HUES6 (cell line): Measurements from ENCODE around the gene XDH.

Experiments
- H3K27ac ChIP-seq: 2 replicates; pipeline ENCODE4 v1.7.0; 2013; ENCODE audit warnings: low read depth, mild to moderate bottlenecking, low read length, inconsistent platforms
- H3K27me3 ChIP-seq: 2 replicates; pipeline ENCODE4 v1.6.1; 2013; ENCODE audit warnings: low read length; ENCODE audit not compliant: control insufficient read depth, insufficient read depth
- H3K36me3 ChIP-seq: 2 replicates; pipeline ENCODE4 v1.6.1; 2013; ENCODE audit warnings: low read length; ENCODE audit not compliant: control insufficient read depth, insufficient read depth
- H3K4me1 ChIP-seq: 2 replicates; pipeline ENCODE4 v1.6.1; 2013; ENCODE audit warnings: low read length; ENCODE audit not compliant: control insufficient read depth, insufficient read depth
- H3K4me3 ChIP-seq: 2 replicates; pipeline ENCODE4 v1.5.1; 2013; ENCODE audit warnings: low read depth, low read length
- H3K9ac ChIP-seq: one replicate; pipeline ENCODE4 v1.6.1; 2013; ENCODE audit warnings: mild to moderate bottlenecking, low read length
- H3K9me3 ChIP-seq: 2 replicates; pipeline ENCODE4 v1.6.1; 2013; ENCODE audit warnings: low read depth, low read length; ENCODE audit not compliant: control insufficient read depth, insufficient read depth

Gene XDH

DNA sequence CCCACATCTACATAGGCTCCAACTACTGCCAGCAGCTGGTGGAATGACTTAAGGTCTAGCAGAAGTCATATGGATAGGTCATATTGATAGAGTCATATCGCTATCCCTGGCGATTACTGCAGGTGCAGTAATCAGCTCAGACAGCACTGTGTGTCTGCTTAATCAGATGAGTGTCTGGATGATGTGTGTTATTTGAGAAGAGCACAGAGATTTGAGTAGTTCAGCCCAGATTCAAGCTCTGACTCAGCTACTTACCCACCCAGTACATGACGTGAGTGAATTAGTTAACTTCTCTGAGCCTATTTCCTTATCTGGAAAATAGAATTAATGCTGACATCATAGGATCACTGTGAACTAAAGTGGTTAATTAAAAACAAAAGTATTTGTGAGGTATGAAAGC is 101.6 kb downstream of the XDH start:
- no peak overlapping the region for H3K4me3 ChIP-seq
- H3K36me3 ChIP-seq, result no peaks in the 10 kb centered on the region
- no peak overlapping the region for H3K9ac ChIP-seq
- no peak overlapping the region for H3K27ac ChIP-seq
- no peaks in the 10 kb centered on the region for H3K4me1 ChIP-seq
- H3K27me3 ChIP-seq, result no peaks in the 10 kb centered on the region
- H3K9me3 ChIP-seq, result peaks cover 5% of the 10 kb centered on the region; the same call in 1 of the 2 replicates

DNA sequence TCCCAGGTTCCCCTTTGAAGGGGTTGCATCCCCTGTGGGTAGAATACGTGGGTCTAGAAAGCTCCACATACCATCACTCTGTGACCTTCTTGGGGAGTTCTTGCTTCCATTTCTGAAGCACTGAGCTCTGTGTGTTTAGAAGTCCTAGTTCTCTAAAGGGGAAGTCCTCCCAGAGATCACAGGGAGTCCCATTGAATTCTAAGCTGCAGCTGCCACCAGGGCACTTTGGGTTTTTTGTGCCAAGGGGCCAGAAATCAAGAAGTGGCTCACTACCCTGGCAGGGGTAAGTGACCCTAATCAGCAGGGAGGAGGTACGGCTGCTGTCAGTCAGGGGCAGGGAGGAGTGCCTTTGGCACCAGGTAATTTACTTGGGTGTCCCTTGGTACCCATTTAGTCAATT is 109.7 kb downstream of the XDH start:
- no peak overlapping the region for H3K9ac ChIP-seq
- no peak overlapping the region for H3K4me3 ChIP-seq
- H3K9me3 ChIP-seq, result peaks cover 3% of the 10 kb centered on the region; the same call in 1 of the 2 replicates
- H3K4me1 ChIP-seq, result peaks cover 10% of the 10 kb centered on the region
- no peak overlapping the region for H3K27ac ChIP-seq
- no peaks in the 10 kb centered on the region for H3K27me3 ChIP-seq
- H3K36me3 ChIP-seq, result no peaks in the 10 kb centered on the region

DNA sequence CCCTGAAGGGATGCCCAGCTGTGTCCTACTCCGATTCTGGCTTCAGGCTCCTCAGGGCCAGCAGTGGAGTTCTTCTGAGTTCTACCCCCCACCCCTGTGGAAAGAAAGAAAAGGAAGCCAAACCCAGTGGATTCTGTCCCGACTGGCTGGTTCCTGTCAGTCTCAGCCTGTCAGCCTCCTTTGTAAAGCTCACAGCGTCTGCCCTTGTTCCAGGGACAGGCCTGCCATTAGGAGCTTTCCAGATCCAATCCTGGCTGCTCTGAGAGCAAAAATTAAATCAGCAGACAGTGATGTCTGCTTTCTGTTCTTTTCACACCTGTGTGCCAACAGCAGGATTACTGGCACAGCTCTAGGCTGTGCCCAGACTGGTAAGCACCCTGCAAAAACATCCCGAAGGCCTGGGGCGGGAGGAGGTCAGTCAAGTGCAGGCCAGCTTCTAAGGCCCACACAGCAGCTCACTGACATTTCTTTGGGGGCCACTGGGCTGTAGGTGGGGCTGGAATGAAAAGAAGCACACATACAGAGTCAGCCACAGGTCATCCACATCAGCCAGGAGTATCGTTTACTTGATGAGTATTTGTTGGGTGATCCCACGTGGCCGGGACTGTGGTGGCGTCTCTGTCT is 111.5 kb downstream of the XDH start:
- peaks cover 18% of the 10 kb centered on the region for H3K4me1 ChIP-seq
- H3K9ac ChIP-seq, result no peak overlapping the region
- no peak overlapping the region for H3K27ac ChIP-seq
- no peaks in the 10 kb centered on the region for H3K9me3 ChIP-seq
- H3K27me3 ChIP-seq, result no peaks in the 10 kb centered on the region
- no peak overlapping the region for H3K4me3 ChIP-seq
- no peaks in the 10 kb centered on the region for H3K36me3 ChIP-seq

DNA sequence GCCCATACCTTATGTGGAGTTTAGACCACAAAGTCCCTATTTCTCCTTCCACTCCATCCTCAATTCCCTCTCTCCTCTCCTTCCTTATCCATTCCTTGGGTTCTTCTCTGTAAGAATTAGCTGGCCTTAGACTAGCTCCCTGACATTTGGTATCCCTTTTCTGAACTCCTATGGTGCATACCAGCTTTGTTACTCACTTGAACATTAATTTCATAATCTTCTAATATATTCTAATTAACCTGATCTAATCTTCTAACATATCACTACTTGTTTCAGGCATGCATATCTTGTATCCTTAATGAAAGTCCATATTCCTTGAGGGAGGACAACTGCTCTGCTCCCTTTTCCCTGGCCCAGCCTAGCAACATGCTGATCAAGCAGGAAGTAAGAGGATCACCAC is 114.2 kb downstream of the XDH start:
- Histone ChIP-seq H3K36me3 (no peaks in the 10 kb centered on the region), H3K4me1 (peaks cover 18% of the 10 kb centered on the region), H3K9ac (no peak overlapping the region), H3K27ac (no peak overlapping the region), H3K4me3 (no peak overlapping the region), H3K27me3 (no peaks in the 10 kb centered on the region), H3K9me3 (no peaks in the 10 kb centered on the region)

DNA sequence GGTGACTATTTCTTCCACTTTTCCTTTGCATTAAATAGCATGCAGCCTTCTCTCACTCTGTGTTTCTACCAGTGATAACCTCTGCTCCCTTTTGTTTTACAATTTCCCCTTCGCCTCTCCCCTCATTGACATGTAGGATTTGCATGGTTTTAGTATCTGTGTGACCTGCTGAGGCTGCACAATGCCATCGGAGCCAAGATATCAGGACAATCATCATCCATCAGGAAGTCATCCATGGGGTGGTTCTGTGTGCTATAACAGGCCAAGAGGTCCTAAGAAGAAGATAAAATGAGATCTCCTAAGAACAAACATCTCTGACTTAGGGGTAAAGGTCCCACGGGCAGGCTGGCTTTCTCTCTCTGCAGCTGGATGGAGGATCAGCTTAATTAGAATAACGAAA is 115.0 kb downstream of the XDH start:
- Histone ChIP-seq H3K27ac (no peak overlapping the region), H3K36me3 (no peaks in the 10 kb centered on the region), H3K4me1 (peaks cover 18% of the 10 kb centered on the region), H3K27me3 (no peaks in the 10 kb centered on the region), H3K9ac (no peak overlapping the region), H3K4me3 (peak overlapping the region; percentile 6; the same call in 1 of the 2 replicates), H3K9me3 (no peaks in the 10 kb centered on the region)

DNA sequence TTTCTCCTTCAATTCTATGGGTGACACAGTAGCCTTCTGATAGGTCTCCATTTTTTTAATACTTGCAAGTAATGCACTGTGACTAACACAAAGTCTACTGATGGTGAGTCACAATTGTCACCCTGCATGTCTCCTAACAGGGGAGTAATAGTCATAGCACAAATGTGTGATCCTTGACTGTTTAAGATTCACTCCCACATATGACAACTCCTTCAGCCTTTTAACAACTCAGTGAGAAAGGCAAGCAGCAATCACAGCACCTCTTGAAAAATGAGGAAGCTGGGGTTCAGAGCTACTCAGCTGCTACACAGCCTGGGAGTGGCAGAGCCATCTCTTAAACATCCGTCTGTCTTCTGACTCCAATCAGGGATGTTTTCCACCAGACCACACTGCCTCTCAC is 116.8 kb downstream of the XDH start:
- no peaks in the 10 kb centered on the region for H3K36me3 ChIP-seq
- H3K27ac ChIP-seq, result no peak overlapping the region
- no peak overlapping the region for H3K9ac ChIP-seq
- peaks cover 25% of the 10 kb centered on the region for H3K4me1 ChIP-seq
- H3K4me3 ChIP-seq, result no peak overlapping the region
- no peaks in the 10 kb centered on the region for H3K27me3 ChIP-seq
- H3K9me3 ChIP-seq, result no peaks in the 10 kb centered on the region

DNA sequence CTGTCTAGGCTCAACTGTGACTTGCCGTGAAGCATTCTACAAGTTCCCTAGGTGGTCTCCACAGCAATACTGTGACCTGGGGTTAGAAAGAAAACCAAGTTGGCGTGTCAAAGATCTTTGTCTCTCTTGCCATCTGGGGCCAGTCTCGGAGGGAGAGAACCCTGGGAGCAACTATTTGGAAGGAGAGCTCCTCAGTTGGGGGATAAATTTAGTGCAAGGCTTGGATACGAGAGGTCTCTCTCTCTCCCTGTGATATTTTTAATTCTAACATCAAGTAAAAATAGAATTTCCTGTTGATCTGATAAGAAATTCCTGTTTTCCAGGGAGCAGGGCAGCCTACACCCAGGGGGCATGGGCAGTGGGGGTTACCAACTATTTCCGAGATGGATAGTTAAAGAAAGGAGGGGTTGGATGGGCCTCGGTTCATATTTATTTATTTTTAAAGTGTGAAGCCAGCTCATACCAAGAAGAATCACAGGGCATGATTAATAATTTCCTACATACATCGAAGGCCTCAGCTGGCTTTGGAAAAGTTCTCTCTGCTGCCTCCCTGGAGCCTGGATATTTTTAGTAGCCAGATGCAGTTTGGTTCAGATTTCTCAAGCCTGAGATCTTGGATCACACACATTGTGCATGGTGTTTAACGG is 117.8 kb downstream of the XDH start:
- Histone ChIP-seq H3K4me1 (peaks cover 25% of the 10 kb centered on the region), H3K9me3 (no peaks in the 10 kb centered on the region), H3K36me3 (no peaks in the 10 kb centered on the region), H3K27me3 (no peaks in the 10 kb centered on the region), H3K4me3 (no peak overlapping the region), H3K9ac (no peak overlapping the region), H3K27ac (no peak overlapping the region)

DNA sequence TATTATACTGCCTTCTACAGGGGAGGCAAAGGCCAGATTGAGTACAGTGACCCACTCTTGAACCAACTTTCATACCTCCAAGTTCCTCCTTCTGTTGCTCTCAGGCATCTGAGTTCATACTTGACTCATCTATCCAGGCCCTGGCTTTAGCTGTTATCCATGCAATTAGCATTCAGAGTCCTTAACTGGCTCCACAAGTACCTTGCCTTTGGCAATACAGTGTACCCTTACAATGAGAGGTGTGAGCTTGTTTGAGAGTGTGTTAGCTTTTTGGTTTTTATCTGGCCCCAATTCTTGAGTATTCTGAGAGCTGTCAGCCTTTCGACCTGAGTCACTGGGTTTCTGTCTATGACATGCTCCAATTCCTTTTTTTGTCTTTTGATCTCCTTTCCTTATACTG is 120.3 kb downstream of the XDH start:
- no peak overlapping the region for H3K4me3 ChIP-seq
- H3K27ac ChIP-seq, result no peak overlapping the region
- H3K36me3 ChIP-seq, result no peaks in the 10 kb centered on the region
- peaks cover 9% of the 10 kb centered on the region for H3K4me1 ChIP-seq
- H3K9me3 ChIP-seq, result no peaks in the 10 kb centered on the region
- H3K9ac ChIP-seq, result no peak overlapping the region
- no peaks in the 10 kb centered on the region for H3K27me3 ChIP-seq

DNA sequence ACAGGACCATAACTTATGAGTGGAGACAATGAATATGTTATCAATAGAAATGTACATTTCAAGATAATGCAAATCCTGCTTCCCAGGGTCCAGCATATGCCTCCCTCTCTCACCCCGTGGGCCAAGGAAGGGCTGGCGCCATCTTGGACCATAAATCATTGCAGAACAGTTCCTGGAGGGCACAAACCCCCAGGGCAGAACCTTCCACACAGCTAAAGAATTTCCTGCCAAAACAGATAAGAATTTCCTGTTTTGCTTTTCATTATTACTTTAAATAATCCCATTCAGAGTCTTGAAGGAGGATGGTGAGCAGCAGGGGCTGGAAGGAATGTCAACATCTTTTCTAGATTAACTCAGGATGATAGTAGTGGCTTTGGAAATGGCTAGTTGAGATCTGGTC is 126.9 kb downstream of the XDH start:
- H3K9me3 ChIP-seq, result no peaks in the 10 kb centered on the region
- peaks cover 12% of the 10 kb centered on the region; the same call in 1 of the 2 replicates for H3K4me1 ChIP-seq
- no peaks in the 10 kb centered on the region for H3K27me3 ChIP-seq
- no peak overlapping the region for H3K4me3 ChIP-seq
- H3K27ac ChIP-seq, result no peak overlapping the region
- no peak overlapping the region for H3K9ac ChIP-seq
- H3K36me3 ChIP-seq, result no peaks in the 10 kb centered on the region

DNA sequence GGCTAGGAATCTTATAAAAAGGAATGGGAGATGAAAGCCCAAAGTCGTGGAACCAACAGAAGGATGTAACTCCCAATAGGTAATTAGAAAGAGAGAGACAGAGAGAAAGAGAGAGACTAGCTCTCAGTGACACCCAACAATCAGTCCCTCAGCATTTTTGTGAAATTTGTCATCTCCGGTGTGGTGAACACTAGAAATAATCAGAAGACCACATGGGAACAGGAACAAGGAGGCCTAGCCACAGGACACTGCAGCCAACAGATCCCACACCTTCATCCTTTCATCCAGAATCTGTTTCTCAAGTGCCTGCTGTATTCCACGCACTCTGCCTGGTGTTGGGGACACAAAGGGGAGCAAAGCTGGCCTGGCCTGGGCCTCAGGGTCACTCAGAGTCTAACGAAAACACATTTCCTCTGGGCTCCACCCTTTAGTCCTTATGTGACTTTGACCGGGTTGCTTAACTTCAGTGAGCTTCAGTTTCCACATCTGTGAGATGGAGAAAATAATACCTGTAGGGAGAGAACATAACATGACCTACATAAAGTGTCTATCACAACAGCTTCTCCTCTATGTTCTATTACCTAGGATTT is 127.5 kb downstream of the XDH start:
- peaks cover 12% of the 10 kb centered on the region; the same call in 1 of the 2 replicates for H3K4me1 ChIP-seq
- H3K27me3 ChIP-seq, result no peaks in the 10 kb centered on the region
- no peaks in the 10 kb centered on the region for H3K36me3 ChIP-seq
- H3K9ac ChIP-seq, result no peak overlapping the region
- H3K9me3 ChIP-seq, result no peaks in the 10 kb centered on the region
- no peak overlapping the region for H3K4me3 ChIP-seq
- no peak overlapping the region for H3K27ac ChIP-seq

DNA sequence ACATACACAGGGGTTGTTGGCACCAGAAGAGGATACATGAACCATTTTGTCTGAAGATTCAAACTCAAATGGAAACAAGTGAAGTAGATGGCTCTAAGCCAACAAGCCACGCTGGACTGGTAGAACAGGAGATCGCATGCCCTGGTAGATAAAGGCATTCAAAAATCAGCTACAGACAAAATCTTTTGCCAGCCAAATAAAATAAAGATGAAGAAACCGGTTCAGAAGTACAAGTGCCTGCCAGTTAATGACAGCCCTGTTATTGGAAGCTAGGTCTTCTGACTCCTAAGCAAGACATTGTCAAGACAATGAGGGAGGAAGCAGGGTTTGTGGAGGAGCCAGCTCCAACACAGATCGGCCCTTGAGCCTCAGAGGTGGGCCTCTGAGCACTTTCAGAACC is 128.3 kb downstream of the XDH start:
- H3K4me3 ChIP-seq, result no peak overlapping the region
- no peaks in the 10 kb centered on the region for H3K9me3 ChIP-seq
- H3K9ac ChIP-seq, result no peak overlapping the region
- no peak overlapping the region for H3K27ac ChIP-seq
- H3K27me3 ChIP-seq, result no peaks in the 10 kb centered on the region
- H3K36me3 ChIP-seq, result no peaks in the 10 kb centered on the region
- H3K4me1 ChIP-seq, result peaks cover 12% of the 10 kb centered on the region; the same call in 1 of the 2 replicates
